GM04504 (cell line): ENCODE measurements around the gene ARL8B.
"Not testable (repeated sequence)": the region's sequence is repeated elsewhere in the genome, so short reads cannot be mapped to it uniquely, and the experiment has no call there.

ENCODE experiments used
- DNase-seq: peaks from one replicate; pipeline ENCODE4 v3.0.0-alpha.2; 2012; ENCODE audit warnings: low read depth

Gene ARL8B

GRCh38 chr3:5145120-5145519 lies 23.0 kb downstream of the ARL8B start:
- no peak for DNase-seq

- not testable (repeated sequence) for DNase-seq
Measured at GRCh38 chr3:5147152-5147551, 25.1 kb downstream of the ARL8B start.

- DNase-seq = no peak
Measured at GRCh38 chr3:5149306-5149880, 27.3 kb downstream of the ARL8B start.

GRCh38 chr3:5151586-5151985 lies 29.5 kb downstream of the ARL8B start:
- DNase-seq = no peak

DNA sequence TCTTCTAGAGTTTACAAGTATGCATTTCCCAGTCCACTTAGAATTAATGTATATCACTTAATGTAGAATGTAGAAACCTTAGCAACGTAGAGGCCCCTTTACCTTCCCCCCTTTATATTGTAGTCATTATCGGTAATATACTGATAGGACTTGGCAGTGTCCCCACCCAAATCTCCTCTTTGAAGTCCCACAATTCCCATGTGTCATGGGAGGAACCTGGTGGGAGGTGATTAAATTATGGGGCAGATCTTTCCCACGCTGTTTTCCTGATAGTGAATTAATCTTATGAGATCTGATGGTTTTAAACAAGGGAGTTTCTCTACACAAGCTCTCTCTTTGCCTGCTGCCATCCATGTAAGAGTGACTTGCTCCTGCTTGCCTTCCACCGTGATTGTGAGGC lies 31.0 kb downstream of the ARL8B start:
- no peak for DNase-seq

GRCh38 chr3:5155241-5155640 lies 33.1 kb downstream of the ARL8B start:
- DNase-seq = no peak

DNA sequence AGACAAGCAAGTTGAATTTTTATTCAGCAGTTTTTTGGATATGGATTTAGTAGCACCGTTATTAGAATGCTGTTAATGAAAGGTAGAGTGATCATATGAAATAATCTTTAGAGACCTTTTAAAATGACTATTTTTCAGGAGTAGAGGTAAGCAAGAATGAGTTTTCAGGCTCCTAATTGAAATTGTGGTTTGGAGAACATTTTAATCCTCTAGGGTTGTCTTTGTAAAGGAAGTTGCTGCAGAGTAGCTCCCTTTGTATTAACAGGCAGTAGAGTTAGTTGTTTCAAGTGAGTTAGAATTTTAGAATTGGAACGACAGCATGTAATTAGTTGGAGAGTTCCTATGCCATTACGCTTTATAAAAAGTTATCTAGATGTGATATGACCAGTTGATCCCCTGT lies 38.2 kb downstream of the ARL8B start:
- DNase-seq = no peak

GRCh38 chr3:5160940-5161858 lies 39.1 kb downstream of the ARL8B start:
- DNase-seq = no peak

- no peak for DNase-seq
Measured at GRCh38 chr3:5162102-5162501, 40.0 kb downstream of the ARL8B start.

GRCh38 chr3:5165698-5166097 lies 43.6 kb downstream of the ARL8B start:
- no peak for DNase-seq

DNA sequence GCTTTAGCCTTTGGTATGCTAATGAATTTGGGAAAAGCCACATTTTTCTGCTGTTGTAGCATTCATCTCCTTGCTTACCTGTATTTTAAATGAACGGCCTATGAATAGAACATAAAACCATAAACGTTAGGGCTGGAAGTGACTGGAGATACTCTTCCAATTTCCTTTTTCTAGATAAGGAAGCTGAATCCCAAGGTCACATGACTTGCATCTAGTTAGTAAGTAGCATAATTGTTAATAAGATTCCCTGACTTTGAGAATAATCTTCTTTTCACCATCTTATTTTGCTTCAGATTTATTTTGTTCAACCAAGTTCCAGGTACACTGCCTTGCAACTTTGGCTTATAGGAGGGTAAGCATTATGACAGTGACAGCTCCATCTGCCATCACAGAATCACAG lies 44.8 kb downstream of the ARL8B start:
- DNase-seq = no peak

DNA sequence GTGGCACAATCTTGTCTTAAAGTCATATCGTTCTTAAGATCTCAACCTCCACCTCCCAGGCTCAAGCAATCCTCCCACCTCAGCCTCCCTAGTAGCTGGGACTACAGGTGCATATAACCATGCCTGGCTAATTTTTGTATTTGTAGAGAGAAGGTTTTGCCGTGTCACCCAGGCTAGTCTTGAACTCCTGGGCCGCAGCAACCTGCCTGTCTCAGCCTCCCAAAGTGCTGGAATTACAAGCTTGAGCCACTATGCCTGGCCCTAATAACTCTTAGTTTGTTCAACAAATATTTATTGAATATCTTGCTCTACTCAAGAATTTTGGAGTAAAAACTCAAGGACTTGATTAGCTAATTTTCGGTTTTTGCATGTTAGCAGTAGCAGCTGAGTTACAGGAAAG lies 46.0 kb downstream of the ARL8B start:
- DNase-seq = no peak

GRCh38 chr3:5169807-5170206 lies 47.7 kb downstream of the ARL8B start:
- DNase-seq = no peak

DNA sequence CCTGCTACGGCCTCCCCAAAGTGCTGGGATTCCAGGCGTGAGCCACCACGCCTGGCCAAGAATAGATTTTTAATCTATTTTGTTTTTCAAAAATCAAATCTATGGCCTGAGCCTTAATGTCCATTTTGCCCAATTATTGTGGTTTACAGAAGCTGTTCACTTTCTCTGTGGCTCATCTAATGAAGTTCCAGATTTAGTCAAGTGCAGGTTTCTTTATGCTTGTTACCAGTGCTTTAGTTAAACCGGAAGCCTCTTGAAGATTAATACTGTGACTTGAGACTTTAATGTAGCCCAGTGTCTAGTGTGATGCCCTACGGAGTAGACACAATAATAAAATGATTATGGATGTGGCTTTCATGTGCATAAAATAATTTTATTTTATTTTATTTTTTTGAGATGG lies 48.9 kb downstream of the ARL8B start:
- no peak for DNase-seq

DNA sequence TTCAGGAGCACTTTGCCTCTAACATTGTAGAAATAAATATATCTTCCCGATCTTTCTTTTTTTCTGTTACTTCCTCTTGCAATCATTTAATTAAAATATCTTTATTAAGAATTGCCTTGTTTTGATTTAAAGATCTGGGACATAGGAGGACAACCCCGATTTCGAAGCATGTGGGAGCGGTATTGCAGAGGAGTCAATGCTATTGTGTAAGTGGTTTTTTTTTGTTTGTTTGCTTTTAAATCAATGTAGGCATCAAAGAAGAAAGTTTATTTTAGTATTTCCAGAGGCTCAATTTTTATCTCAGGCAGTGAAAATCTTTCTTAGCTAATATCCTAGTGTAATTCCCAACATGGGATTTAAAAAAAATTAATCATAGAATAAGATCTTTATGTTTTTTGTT lies 49.9 kb downstream of the ARL8B start:
- DNase-seq = no peak

DNA sequence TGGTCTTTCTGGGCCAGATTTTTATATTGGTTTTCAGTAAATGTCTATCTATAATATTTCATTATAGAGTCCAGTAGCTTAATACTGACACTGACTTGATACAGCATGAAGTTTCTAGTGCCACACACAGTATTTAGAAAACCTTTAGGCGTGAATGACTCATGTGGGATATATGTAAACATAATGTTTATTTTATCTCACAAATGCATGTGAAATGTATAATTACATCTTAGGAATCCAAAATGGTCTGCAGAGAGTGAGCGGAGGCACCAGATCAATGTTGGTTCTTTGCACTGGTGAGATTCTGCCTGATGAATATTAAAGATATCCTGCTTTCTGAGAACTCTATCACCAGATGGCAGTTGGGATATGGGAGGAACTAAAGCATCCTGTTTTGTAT lies 56.9 kb downstream of the ARL8B start:
- not testable (repeated sequence) for DNase-seq

DNA sequence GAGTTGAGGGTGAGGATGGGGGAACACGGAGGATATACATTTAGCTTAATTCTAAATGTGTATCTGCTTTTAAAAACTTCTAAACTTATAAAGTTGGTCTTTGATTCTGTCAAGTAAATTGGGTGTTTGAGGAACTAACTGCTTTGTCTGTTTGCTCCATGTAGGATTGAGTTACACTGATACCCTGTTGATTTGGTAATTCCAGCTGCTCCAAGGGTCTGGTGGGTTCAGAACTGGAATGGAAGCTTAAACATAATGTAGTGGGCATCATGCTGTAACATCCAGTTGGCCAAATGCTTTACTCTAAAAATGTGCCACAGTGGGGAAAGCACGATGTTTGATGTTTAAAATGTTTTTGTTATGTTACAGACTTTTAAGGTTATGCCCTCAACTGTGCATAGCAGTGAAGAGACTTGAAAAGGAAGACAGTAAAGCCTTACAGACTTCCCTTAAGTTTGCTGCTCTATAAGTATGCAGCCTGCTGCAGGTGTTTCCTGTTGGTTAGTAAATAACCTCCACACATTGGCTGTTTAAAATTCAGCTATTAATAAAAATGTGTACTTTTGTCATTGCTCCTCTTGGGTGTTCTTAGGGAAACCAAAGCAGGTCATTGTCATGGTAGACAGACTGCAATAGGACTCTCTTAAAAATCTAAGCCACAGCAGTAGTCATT lies 59.5 kb downstream of the ARL8B start:
- DNase-seq = no peak

GRCh38 chr3:5183714-5184113 lies 61.6 kb downstream of the ARL8B start:
- not testable (repeated sequence) for DNase-seq

GRCh38 chr3:5184499-5184898 lies 62.4 kb downstream of the ARL8B start:
- no peak for DNase-seq

DNA sequence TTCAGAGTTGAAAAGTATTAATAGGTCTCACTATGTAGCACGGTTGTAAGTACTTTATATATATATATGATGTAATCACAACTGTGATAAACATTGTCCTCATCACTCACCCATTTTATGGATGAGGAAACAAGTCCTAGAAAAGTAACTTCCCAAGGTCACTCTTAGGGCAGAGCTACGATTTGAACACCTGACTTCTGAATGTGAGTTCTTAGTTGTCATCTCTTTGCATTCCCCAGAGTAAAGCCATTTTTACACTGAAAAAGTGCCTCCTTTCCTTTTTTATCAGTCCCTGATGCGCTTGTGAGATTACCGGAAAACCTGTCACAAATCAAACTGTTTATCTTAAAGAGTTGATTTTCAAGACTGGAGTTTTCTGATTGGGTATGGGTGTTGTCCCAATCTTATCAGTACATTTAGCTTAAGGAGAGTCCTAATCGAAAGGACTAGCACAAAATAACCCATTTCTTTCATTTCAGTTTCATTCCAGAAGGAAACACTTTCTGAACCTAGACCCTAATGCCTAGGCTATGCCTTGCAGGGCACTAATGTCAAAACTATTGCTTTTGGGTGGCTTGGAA lies 63.1 kb downstream of the ARL8B start:
- no peak for DNase-seq

GRCh38 chr3:5186089-5186857 lies 64.2 kb downstream of the ARL8B start:
- no peak for DNase-seq

DNA sequence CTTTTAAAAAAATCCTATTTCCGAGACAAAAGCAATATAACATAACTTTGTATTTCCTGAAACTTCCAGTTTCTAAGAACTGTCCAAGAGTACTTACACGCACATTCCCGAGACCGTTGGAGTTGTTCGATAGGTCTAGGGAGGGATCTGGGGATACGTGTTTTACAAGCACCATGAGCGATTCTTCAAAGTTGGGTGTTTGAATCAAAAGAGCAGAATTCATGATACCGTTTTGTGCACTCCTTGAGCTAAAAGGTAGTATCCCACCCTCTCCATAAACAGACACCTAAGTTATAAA lies 64.7 kb downstream of the ARL8B start:
- no peak for DNase-seq
